NCI-H446 treated with DMSO at 0.1 percent for 48 hours (cell line): ENCODE measurements around the gene WDFY1.
"Not testable (repeated sequence)": the region's sequence is repeated elsewhere in the genome, so short reads cannot be mapped to it uniquely, and the experiment has no call there.

ENCODE experiments used
- DNase-seq: peaks from one replicate; lab custom pipeline; 2025; lab: John Stamatoyannopoulos, UW

WDFY1 gene

DNA sequence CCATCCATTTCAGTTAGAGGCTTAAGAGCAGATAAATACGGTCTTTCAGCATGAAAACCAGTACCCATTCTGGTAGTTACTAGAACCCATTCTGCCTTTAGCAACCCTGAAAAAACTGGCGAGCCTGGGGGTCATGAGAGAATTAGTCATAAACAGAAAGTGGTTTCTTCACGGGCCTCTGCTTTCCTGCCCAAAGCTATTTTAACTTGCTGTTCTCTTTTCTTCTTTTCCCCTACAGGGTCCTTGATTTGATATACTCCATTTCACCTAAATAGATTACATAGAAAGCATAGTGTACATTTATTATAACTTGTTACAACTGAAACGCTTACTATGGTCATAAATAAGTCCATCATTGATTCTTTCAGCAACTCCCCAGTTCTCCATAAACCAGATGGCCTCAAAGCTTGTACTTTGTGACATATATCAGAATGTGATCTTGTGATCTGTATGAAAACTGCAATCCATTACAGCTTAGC lies 48.3 kb downstream of the WDFY1 start:
- no peak for DNase-seq

GRCh38 chr2:223894968-223895367 lies 50.2 kb downstream of the WDFY1 start:
- DNase-seq, result no peak

DNA sequence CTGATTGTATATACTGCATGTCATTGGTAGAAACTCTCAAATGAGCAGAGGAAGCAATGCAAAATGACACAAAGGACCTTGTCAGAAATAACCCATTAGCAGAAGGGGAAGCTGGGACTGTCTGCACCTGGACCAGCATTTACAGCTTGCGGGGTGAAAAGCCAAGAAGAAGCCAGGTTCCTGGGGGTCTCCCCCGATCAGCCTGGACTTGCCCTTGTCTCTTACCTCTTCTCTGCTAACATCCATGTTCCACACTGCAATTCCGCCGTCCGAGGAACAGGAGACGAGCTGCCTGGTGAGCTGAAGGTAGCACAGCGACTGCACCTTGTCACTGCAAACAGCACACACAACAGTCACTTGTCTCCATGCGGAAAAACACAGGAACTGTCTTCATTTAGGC lies 51.1 kb downstream of the WDFY1 start:
- no peak for DNase-seq

- no peak for DNase-seq
Measured at GRCh38 chr2:223890721-223891120, 54.4 kb downstream of the WDFY1 start.

DNA sequence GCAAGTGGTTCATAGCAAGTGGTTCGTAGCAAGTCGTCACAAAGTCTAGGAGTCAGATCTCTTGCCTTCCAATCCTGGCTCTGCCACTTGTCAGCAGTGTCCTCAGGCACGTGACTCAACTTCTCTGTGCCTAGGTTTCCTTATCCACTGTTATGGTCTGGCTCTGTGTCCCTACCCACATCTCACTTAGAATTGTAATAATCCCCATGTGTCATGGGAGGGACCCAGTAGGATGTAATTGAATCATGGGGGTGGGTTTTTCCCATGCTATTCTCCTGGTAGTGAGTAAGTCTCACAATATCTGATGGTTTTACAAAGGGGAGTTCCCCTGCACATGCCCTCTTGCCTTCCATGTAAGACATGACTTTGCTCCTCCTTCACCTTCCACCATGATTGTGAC lies 55.9 kb downstream of the WDFY1 start:
- no peak for DNase-seq

GRCh38 chr2:223888251-223888650 lies 56.9 kb downstream of the WDFY1 start:
- DNase-seq, result no peak

- no peak for DNase-seq
Measured at GRCh38 chr2:223887127-223887526, 58.0 kb downstream of the WDFY1 start.

DNA sequence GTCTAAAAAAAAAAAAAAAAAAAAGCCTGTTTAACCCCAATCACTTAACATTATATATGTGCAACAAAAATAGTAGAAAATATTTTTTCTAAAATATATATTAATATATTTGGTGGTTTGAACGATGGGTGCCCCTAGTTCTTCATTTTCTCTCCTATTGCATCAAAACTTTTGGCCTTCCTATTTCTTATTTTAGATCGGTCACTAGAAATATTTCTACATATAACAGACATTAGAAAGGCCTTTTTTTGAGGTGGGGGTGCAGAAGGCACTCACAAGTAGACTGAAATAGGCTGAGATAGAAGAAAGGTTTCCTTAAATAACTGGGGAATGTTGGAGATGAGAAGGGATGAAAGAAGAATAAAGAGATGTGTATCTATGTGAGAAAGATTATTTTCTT lies 58.4 kb downstream of the WDFY1 start:
- no peak for DNase-seq

GRCh38 chr2:223884399-223884798 lies 60.7 kb downstream of the WDFY1 start:
- DNase-seq, result no peak

DNA sequence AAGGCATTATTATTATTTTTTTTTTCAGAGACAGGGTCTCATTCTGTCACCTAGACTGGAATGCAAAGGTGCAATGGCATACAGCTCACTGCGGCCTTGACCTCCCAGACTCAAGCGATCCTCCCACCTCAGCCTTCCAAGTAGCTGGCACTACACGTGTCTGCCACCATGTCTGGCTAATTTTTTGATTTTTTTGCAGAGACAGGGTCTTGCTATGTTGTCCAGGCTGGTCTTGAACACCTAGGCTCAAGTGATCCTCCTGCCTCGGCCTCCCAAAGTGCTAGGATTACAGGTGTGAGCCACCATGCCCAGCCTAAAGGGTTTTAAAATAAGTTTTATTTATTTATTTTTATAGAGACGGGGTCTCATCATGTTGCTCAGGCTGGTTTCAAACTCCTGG lies 62.4 kb downstream of the WDFY1 start:
- DNase-seq, result no peak

DNA sequence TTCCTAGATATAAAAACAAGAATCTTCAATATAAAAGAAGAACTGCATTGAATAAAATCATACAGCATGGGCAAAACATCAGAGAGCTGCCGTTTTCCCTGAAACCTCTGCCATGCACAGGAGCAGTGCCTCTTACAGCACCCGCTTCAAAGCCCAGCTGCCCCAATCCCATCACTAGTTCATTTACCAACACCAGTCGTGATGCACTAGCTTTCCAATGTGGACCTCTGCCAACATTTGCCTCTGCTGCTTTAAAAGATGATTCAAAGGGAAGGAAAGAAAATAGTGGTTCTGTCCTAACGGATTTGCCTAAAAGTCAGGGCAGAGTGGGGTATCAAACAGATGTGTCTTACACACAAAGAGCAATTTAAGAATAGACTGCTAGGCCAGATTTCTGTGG lies 64.3 kb downstream of the WDFY1 start:
- DNase-seq, result no peak

DNA sequence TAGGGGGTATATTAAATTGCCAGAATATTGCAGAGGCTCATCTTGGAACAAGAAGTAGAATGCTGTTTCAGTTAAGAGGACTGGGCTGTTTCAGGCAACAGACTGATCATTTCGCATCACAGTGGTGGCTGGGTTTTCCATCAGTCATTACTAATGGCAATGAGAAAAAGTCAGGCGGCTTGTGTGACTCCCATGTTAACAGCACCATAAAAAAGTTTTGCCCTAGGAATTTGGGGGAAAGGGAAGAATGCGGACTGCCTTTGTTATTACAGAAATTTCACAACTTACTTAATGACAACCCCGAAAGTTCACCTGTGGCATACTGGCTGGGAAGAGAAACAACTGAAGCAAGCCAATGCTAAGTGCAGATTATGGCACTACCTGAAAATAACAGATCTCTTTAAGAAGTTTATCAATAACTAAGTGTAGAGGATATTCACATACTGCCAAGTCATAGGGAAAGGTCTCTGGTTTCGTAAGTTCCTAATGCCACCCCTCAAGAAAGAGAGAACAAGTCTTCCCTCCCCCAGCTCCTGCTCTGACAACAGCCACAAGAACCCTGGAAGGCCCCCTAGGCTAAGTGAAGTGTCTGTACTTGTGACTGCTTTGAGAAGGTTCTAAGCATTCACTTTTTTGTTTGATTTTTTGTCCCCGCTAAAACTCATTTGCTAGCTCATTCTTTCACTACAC lies 67.3 kb downstream of the WDFY1 start:
- DNase-seq, result no peak

DNA sequence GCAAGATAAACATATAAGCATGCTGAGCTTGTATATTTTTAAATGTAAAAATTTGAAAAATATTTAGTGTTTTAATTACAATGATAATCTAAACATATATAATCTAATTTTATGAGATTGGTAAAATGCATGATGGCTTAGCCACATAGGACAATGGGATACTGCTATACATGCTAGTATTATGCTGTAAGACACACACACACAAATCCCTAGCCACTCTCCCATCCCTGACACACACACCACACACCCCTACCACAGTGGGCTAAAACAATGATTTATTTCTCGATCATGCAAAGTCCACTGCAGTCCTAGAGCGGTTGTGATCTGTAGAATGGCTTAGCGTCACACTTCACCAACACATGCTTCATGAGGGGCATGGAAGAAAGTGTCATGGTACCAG lies 71.5 kb downstream of the WDFY1 start:
- no peak for DNase-seq

- DNase-seq, result not testable (repeated sequence)
Measured at GRCh38 chr2:223872772-223873171, 72.4 kb downstream of the WDFY1 start.

DNA sequence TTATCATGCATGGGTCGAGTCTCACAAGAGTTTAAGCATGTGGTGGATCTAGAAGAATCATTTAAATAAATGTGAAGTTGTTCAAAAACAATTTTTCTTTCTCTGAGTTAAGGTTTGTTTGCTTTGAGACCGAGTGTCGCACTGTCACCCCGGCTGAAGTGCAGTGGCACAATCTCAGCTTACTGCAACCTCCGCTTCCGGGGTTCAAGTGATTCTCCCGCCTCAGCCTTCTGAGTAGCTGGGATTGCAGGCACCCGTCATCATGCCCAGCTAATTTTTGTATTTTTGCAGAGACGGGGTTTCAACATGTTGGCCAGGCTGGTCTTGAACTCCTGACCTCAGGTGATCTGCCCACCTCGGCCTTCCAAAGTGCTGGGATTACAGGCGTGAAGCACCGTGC lies 73.5 kb downstream of the WDFY1 start:
- not testable (repeated sequence) for DNase-seq

DNA sequence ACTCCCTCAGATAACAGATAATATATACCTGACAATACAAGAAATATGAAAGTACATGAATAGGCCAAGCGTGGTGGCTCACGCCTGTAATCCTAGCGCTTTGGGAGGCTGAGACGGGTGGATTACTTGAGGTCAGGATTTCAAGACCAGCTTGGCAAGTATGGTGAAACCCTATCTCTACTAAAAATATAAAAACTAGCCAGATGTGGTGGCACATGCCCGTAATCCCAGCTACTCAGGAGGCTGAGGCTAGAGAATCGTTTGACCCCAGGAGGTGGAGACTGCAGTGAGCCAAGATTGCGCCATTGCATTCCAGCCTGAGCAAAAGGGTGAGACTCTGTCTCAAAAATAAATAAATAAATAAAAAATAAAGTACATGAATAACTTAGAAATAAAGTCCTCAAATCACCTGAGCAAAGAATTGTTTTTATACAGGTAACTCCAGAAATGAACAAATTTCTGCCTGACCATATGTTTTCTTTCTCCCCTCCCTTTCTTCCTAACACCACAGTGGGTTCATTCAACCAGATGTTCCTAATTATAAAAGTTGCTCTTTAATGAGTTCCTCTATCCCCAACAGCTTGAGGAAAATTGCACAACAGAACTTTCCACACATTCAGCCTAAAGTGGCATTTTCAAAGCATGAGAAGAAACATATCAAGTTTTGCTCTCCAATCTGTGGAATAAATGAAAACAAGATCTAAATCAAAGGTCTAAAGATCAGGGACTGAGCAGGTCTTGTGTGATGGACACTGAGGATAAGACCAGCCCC lies 74.1 kb downstream of the WDFY1 start:
- DNase-seq, result no peak

DNA sequence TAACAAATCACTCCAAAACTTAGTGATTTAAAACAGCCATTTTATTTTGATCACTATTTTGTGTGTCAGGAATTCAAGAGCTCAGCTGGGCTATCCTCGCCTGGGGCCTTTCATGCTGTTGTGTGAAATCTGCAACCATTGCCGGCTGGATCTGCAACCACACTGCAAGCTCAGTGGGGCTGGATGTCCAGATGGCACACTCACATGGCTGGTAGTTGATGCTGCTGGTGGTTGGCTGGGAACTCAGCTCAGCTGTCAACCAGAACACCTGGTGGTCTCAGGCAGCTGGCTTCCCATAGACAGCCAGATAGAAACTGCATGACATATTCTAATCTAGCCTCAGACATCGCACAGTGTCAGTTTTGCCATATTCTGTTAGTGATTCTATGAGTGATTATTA lies 77.1 kb downstream of the WDFY1 start:
- peak; percentile 49 for DNase-seq

DNA sequence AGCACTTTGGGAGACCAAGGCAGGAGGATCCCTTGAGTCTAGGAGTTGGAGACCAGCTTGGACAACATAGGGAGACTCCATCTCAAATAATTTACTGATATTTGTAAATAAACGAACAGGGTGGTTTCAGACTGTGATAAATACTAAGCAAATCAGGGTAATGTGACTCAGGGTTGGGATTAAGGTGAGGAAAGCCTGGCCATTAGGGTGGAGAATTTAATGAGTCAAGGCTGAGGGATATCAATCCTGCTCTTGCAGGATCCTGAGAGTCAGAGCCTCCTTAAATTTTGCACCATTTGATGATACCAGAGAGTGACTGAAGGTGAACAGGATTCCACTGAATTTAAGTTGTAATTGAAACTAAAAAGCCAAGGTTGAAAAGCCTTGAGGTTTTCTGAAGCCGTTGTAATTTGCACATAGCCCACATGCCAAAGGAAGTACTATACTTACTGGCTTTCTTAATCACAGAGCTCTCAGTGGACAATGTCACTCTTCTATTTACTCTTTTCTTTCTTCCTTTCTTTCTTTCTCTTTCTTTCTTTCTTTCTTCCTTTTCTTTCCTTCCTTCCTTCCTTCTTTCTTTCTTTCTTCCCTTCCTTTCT lies 79.1 kb downstream of the WDFY1 start:
- DNase-seq, result no peak

DNA sequence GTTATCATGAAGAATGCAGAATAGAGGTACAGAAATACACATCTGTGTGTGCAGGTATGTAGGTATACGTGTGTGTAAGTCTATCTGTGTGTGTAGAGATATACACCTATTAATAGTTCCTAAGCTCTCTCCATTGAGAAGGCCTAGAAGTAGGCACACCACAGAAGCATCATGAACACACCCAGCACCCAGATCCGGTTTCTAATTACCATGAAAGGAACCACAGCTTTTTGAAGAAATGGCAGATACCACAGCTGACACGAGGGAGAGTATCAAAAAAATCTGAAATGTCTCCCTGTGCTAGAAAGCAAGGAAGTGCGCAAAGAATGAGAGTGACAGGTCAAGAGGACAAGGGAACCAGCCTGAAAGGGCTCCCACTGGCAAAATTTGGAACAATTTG lies 80.0 kb downstream of the WDFY1 start:
- DNase-seq, result no peak

- DNase-seq, result no peak
Measured at GRCh38 chr2:223863491-223863890, 81.6 kb downstream of the WDFY1 start.

DNA sequence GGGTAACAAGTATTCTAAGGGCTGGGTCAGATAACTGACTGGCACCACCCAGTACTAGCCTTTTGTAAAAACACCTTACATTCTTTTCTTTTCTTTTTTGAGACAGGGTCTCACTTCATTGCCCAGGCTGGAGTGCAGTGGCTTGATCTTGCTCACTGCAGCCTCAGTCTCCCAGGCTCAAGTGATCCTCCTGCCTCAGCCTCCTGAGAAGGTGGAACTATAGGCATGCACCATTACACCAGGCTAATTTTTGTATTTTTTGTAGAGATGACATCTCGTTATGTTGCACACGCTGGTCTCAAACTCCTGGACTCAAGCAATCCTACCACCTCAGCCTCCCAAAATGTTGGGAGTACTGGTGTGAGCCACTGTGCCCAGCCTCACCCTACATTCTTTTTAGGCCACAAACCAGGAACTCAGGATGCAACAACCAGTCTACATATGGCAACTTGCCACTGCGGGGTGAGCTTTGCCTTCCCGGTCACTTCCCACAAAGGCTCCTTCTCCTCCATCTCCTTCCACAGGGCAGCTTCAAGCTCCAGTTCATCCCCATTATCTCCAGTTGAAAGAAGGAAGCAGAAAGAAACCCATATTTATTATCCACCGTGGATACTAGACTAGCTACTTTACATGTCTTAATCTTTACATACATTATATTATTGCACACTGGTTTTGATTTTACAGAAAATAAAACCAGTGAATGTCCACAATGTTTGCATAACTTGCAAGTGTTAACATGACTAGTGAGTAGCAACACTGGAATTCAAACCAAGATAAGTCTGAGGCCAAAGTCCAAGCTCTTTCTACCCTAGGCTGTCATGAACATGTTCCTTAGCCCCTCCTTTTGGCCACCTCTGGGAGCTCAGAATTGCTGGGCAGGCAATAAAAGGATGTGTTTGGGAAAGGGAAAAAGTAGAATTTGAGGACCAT lies 84.1 kb downstream of the WDFY1 start:
- DNase-seq, result no peak

GRCh38 chr2:223859070-223859469 lies 86.1 kb downstream of the WDFY1 start:
- DNase-seq, result no peak
